GM12878 (cell line): Measurements from ENCODE around the gene KCNJ13. TPM values are rescaled to one million over a fixed set of nuclear protein-coding genes. Genes with fewer than 3 reads are reported as not detected.

Experiments
- ATAC-seq: fragments of 200-7000 bp; cut with Tn5 transposase; 3 replicates; pipeline ENCODE4 v1.9.1; 2020; ENCODE audit warnings: mild to moderate bottlenecking, moderate library complexity
- BruUV-seq: library from RNA; stranded (reverse); fragments of 400-500 nt; replicated peaks from 2 replicates; lab custom pipeline; 2021; lab: Mats Ljungman, UMichigan
- CTCF ChIA-PET: fragments of 300-600 bp; sonication (Branson Sonifier 250); formaldehyde crosslinking; extraction: SDS; loops from one replicate; lab custom pipeline; 2021; ENCODE audit warnings: inconsistent platforms; lab: Yijun Ruan, JAX
- POLR2A ChIA-PET: fragments of 350-600 bp; formaldehyde crosslinking; extraction: SDS; loops from one replicate; lab custom pipeline; 2021; ENCODE audit warnings: inconsistent platforms; lab: Charles Lee
- RAD21 ChIA-PET: fragments of 300-600 bp; sonication (Branson Sonifier 250); formaldehyde crosslinking; loops from one replicate; lab custom pipeline; 2023; ENCODE audit warnings: antibody characterized with exemption; ENCODE audit not compliant: unreplicated experiment; lab: Charles Lee
- SMC1A ChIA-PET: fragments of 300-600 bp; sonication (Branson Sonifier 250); formaldehyde crosslinking; loops from one replicate; lab custom pipeline; 2023; ENCODE audit not compliant: unreplicated experiment, uncharacterized antibody; lab: Charles Lee
- DNase-seq: peaks from one replicate; pipeline ENCODE4 v3.0.0-alpha.2; 2011; ENCODE audit warnings: low read depth, low spot score
- FAIRE-seq: peaks from 3 replicates; lab custom pipeline; 2011; peaks lifted over from hg19 to GRCh38; lab: Jason Lieb, UNC
- H2AFZ ChIP-seq: 2 replicates; pipeline ENCODE4 v1.6.0; 2011; ENCODE audit warnings: low read depth, low read length, control low read depth; ENCODE audit not compliant: control insufficient read depth
- H3K27ac ChIP-seq: 2 replicates; pipeline ENCODE4 v1.5.1; 2011; ENCODE audit warnings: control low read depth; ENCODE audit not compliant: control insufficient read depth, insufficient read depth
- H3K27me3 ChIP-seq, 2 experiments: replicated peaks in 1 of 2; 2 replicates each; pipeline versions ENCODE4 v1.6.0 to v1.6.1; 2011; ENCODE audit warnings: low read length in 1 of 2; ENCODE audit not compliant: control insufficient read depth in 2 of 2, insufficient read depth in 2 of 2
- H3K36me3 ChIP-seq, 2 experiments: 2 replicates each; pipeline ENCODE4 v1.5.1; 2011; ENCODE audit warnings: low read length in 1 of 2; ENCODE audit not compliant: control insufficient read depth in 2 of 2, insufficient read depth in 2 of 2
- H3K4me1 ChIP-seq: 2 replicates; pipeline ENCODE4 v1.6.1; 2011; ENCODE audit warnings: mild to moderate bottlenecking, low read length, moderate library complexity, mixed read lengths; ENCODE audit not compliant: control insufficient read depth, insufficient read depth
- H3K4me2 ChIP-seq: 2 replicates; pipeline ENCODE4 v1.6.0; 2011; ENCODE audit warnings: control low read depth; ENCODE audit not compliant: control insufficient read depth, insufficient read depth
- H3K4me3 ChIP-seq: fragments of 200-600 bp; sonication (generic); 2 replicates; pipeline ENCODE4 v1.5.1; 2016
- H3K79me2 ChIP-seq: 2 replicates; pipeline ENCODE4 v1.6.0; 2011; ENCODE audit warnings: low read length; ENCODE audit not compliant: control insufficient read depth, insufficient read depth
- H3K9ac ChIP-seq: 2 replicates; pipeline ENCODE4 v1.8.0; 2011; ENCODE audit warnings: low read length, control low read depth, mixed read lengths; ENCODE audit not compliant: control insufficient read depth, insufficient read depth
- H3K9me3 ChIP-seq: replicated peaks from 3 replicates; pipeline ENCODE4 v1.5.1; 2011; ENCODE audit warnings: mild to moderate bottlenecking, low read length; ENCODE audit not compliant: control insufficient read depth, insufficient read depth
- H4K20me1 ChIP-seq: 2 replicates; pipeline ENCODE4 v1.6.0; 2011; ENCODE audit not compliant: control insufficient read depth, insufficient read depth
- CEBPZ ChIP-seq: fragments of 150-350 bp; IDR thresholded peaks from 2 replicates; pipeline ENCODE4 v1.6.1; 2016; ENCODE audit warnings: low read depth, low read length
- ETV6 ChIP-seq, 2 experiments: fragments of 450-650 bp in 1 of 2; IDR thresholded peaks in 1 of 2; conservative IDR thresholded peaks in 1 of 2; 2 replicates each; pipeline ENCODE4 v1.6.1; 2014; ENCODE audit warnings: antibody characterized with exemption in 1 of 2, borderline replicate concordance in 1 of 2, low read depth in 1 of 2, mild to moderate bottlenecking in 1 of 2, moderate library complexity in 1 of 2
- HSF1 ChIP-seq: fragments of 150-350 bp; IDR thresholded peaks from 2 replicates; pipeline ENCODE4 v1.6.1; 2014; ENCODE audit warnings: mild to moderate bottlenecking, low read depth, low read length
- IKZF1 ChIP-seq: fragments of 450-650 bp; conservative IDR thresholded peaks from 2 replicates; pipeline ENCODE4 v1.6.1; 2017; ENCODE audit warnings: antibody characterized with exemption, mild to moderate bottlenecking
- KAT2A ChIP-seq: conservative IDR thresholded peaks from 2 replicates; pipeline ENCODE4 v1.6.1; 2011; ENCODE audit warnings: low read depth, low read length; ENCODE audit not compliant: control insufficient read depth
- KLF5 ChIP-seq: fragments of 450-650 bp; IDR thresholded peaks from 2 replicates; pipeline ENCODE4 v1.6.1; 2014; ENCODE audit warnings: mild to moderate bottlenecking; ENCODE audit not compliant: partially characterized antibody
- MEF2B ChIP-seq: fragments of 450-650 bp; IDR thresholded peaks from 2 replicates; pipeline ENCODE4 v1.6.1; 2018; ENCODE audit warnings: mild to moderate bottlenecking, moderate library complexity; ENCODE audit not compliant: partially characterized antibody, poor library complexity, severe bottlenecking
- RAD51 ChIP-seq: fragments of 450-650 bp; IDR thresholded peaks from 2 replicates; pipeline ENCODE4 v1.6.1; 2016; ENCODE audit warnings: moderate library complexity, mild to moderate bottlenecking, inconsistent platforms
- WGBS: methylation state at CpG from one replicate; pipeline ENCODE4 v1.1.6; 2016; ENCODE audit warnings: low lambda C conversion rate; ENCODE audit not compliant: insufficient replicate concordance, insufficient coverage; ENCODE audit errors: missing lambda C conversion rate; 5-methylcytosine and 5-hydroxymethylcytosine counted together
- in situ Hi-C: fragments of 300-500 bp; cut with MboI; formaldehyde crosslinking; loops from 9 replicates; pipeline ENCODE4 v1.14.3; 2018; ENCODE audit warnings: mixed read lengths
- intact Hi-C: fragments of 100-400 bp; cut with micrococcal nuclease; formaldehyde crosslinking; loops from one replicate; pipeline ENCODE4 v1.14.2; 2022; ENCODE audit not compliant: unreplicated experiment
- polyA plus RNA-seq, 11 experiments: library from polyadenylated mRNA; depleted of rRNA in 4 of 11; unstranded in 6 of 11; stranded (reverse) in 5 of 11; fragments of >200 nt; fragmentation: Nextera tagmentation in 4 of 11; fragmentation: Illumina TruSeq in 1 of 11; extraction: Ambion mirVana in 4 of 11; extraction: Trizol in 1 of 11; gene quantifications; 1 replicate in 1 of 11; 2 replicates in 10 of 11; pipeline versions ENCODE4 v1.2.1 to v1.2.3, GENCODE V29; 2011 to 2016; ENCODE audit warnings: inconsistent platforms in 2 of 11, missing spikeins in 2 of 11, low read depth in 1 of 11
- total RNA-seq, 4 experiments: library from RNA; depleted of rRNA in 3 of 4; stranded (reverse); fragments of >200 nt in 3 of 4; fragmentation: Illumina TruSeq in 1 of 4; extraction: Trizol in 1 of 4; gene quantifications; 2 replicates each; pipeline versions ENCODE4 v1.2.1 to v1.2.3, GENCODE V29; 2013 to 2021

Gene KCNJ13
- total and polyA plus RNA-seq, 10 of the 15 experiments (the other 5 are each of a cell fraction or from before 2014, with no cell fraction given): 0.24 to 0.68 (median 0.29) TPM; not detected in 7

- ChIA-PET SMC1A (interaction anchor here (0.6 kb wide), 1 partner anchor 1070 kb away, joined by 3 read pairs; no protein-coding TSS in a partner anchor), POLR2A (no interaction called here), CTCF (interaction anchor here (1.2 kb wide), 1 partner anchor 18 kb away, joined by 3 read pairs; no protein-coding TSS in a partner anchor), RAD21 (no interaction called here)
- Histone ChIP-seq H3K79me2 (no peaks in the 10 kb centered on the region; the same call in 1 of the 2 replicates), H3K4me2 (no peak overlapping the region), H3K27ac (no peak overlapping the region), H3K9me3 (no peaks in the 10 kb centered on the region), H2AFZ (no peak overlapping the region), H3K4me1 (no peaks in the 10 kb centered on the region), H3K9ac (no peak overlapping the region), H4K20me1 (no peaks in the 10 kb centered on the region), H3K4me3 (no peak overlapping the region), H3K36me3 (peaks cover 3 to 24% of the 10 kb centered on the region in 2 experiments), H3K27me3 (no peaks in the 10 kb centered on the region)
- BruUV-seq: no TSS peak
- ATAC-seq (no peak), DNase-seq (no peak), FAIRE-seq (no peak)
- intact Hi-C loops: no loop called here
- in situ Hi-C loops: no loop called here
- 98% methylated on average over 3 of the region's 3 CpGs for WGBS
- TF ChIP-seq CEBPZ: no peak
- no peak for TF ChIP-seq IKZF1
- TF ChIP-seq KLF5: no peak
- no peak for TF ChIP-seq ETV6 (conservative IDR thresholded peaks at IDR 0.05 in 1 of 2, IDR thresholded peaks at IDR 0.05 in 1 of 2; ENCODE audit: borderline replicate concordance in 1 of 2, low read depth in 1 of 2)
- no peak for TF ChIP-seq MEF2B
- TF ChIP-seq KAT2A: no peak
- TF ChIP-seq RAD51: no peak
- no peak for TF ChIP-seq HSF1
Measured at GRCh38 chr2:232728785-232729184, 47.6 kb downstream of the KCNJ13 start.
